Measurements from ENCODE around the gene EFR3B.
"Not testable (repeated sequence)": the region's sequence is repeated elsewhere in the genome, so short reads cannot be mapped to it uniquely, and the experiment has no call there.

The EFR3B gene

DNA sequence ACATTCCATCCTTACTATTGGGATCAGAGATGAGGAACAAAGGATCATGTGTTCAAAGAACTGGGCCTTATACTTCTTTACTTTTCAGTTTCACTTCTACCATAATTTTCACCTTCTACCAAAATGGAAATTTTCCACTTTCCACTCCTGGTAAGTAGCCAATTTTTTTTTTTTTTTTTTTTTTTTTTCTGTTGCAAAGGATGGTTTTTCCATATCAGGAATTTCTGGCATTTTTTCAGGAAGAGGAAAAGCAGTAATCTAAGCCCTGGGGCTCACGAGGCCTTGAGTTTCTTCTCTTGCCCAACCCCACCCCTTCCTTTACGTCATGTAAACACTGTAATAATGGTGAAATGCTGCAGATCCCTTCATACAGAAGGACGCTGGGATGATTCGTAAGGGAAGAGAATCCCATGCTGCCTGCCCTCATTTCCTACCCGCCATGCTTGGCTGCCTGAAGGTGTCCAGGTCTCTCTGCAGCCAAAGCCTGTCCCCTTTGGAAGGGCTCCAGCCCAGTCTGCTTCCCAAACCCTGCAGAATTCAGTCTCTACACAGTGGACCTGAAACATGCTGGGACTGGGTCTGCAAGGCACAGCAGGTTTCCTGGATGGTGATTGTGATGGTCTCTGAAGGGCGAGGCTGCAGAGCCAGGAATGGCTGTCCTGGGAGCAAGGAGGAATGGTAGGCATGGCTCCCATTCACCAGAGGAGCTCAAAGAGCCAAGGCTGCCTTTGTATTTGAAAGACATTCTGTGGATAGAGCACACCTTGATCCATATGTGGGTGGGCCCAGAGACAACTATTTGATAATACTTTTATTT is 57.0 kb downstream of the EFR3B start:
- H3K27ac ChIP-seq = no peak overlapping the region
- TF ChIP-seq CTCF (conservative IDR thresholded peaks at IDR 0.05) = no peak

- H3K27ac ChIP-seq = not testable (repeated sequence)
These were observed 60.5 kb downstream of the EFR3B start for GRCh38 chr2:25102352-25102751.

GRCh38 chr2:25103287-25103871 is 61.5 kb downstream of the EFR3B start:
- TF ChIP-seq CTCF (conservative IDR thresholded peaks at IDR 0.05) = no peak
- no peak overlapping the region for H3K27ac ChIP-seq

DNA sequence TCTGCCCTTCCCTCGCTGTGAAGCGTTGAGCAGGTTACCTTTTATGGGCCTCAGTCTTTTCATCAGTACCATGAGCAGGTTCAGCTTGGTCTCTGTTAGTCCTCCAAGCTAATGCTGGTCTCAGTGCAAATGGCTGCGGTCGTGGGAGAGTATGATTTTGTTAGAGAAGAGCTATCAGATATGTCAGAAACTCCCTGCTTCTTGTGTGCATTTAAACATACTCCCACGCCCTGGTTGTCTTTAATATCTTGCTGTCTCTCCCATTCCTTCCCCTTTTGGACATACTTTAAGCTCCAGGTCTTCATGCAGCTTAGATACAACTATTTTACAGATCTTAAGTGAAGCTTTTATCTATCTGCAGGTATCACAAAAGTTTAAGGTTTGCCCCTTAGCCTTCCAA is 62.9 kb downstream of the EFR3B start:
- no peak for TF ChIP-seq CTCF (conservative IDR thresholded peaks at IDR 0.05)
- H3K27ac ChIP-seq = no peak overlapping the region

DNA sequence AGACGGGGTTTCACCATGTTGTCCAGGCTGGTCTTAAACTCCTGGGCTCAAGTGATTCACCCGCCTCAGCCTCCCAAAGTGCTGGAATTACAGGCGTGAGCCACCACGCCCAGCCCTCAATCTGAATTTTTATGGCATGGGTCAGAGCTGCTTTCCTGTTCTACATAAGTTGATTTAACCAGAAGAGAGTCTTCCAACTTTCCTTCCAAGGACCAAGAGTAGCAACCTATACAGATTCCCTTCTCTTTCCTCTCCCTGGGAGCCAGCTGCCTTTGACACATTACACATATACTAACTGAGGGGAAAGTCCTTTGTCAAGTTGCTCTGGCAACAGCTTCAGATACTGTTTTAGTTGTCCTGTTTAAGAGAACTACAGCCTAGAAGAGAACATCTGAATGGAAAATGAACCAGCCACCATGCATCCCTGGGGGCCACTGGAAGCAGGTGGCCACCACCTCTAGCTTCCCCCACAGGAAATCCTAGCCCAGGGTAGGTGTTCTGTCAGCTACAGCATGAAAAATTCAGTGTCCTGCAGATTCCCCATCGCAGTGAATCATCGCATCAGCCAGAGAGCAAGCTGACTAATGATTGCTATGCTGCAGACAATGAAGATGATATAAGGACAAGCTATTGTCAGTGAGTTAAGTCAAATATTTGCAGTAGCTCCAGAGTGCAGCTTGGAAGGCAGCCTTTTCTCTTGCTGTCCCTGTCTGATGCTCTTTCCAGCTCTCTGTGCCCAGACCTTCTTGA is 63.6 kb downstream of the EFR3B start:
- H3K27ac ChIP-seq = peak overlapping the region; percentile 60
- no peak for TF ChIP-seq CTCF (conservative IDR thresholded peaks at IDR 0.05)

GRCh38 chr2:25109822-25110221 is 67.9 kb downstream of the EFR3B start:
- H3K27ac ChIP-seq = no peak overlapping the region
- no peak for TF ChIP-seq CTCF (conservative IDR thresholded peaks at IDR 0.05)

DNA sequence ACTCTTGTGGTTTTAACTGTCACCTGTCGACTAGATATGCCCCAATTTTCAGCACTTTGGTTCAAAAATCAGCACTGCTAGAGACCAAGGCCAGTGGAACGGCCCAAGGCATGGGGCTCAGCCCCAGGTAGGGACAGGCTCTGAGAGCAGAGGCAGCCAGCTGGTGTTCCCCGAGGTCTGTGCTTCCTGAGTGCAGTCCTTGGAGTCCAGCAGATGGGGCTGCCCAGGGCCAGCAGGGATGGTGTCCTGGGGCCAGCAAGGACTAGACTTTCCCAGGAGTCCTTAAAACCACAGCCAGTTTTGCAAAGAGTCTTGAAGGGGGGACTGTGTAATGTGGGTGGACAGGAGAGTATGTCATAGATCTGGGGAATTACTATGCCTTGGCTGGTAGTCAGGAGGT is 70.2 kb downstream of the EFR3B start:
- TF ChIP-seq CTCF (conservative IDR thresholded peaks at IDR 0.05) = no peak
- no peak overlapping the region for H3K27ac ChIP-seq

Measured in VCaP (cell line).